GM21529 (cell line): Measurements from ENCODE around the gene ZNF207.
"Not testable (repeated sequence)": the region's sequence is repeated elsewhere in the genome, so short reads cannot be mapped to it uniquely, and the experiment has no call there.

Experiments used
- ATAC-seq: cut with Tn5 transposase; IDR thresholded peaks from one replicate; pipeline ENCODE4 v1.9.1; 2021; ENCODE audit not compliant: unreplicated experiment

ZNF207 gene

GRCh38 chr17:32335046-32335445 lies 14.9 kb upstream of the ZNF207 start:
- ATAC-seq, result no peak

- ATAC-seq, result no peak
Observed at GRCh38 chr17:32335687-32336086, 14.3 kb upstream of the ZNF207 start.

DNA sequence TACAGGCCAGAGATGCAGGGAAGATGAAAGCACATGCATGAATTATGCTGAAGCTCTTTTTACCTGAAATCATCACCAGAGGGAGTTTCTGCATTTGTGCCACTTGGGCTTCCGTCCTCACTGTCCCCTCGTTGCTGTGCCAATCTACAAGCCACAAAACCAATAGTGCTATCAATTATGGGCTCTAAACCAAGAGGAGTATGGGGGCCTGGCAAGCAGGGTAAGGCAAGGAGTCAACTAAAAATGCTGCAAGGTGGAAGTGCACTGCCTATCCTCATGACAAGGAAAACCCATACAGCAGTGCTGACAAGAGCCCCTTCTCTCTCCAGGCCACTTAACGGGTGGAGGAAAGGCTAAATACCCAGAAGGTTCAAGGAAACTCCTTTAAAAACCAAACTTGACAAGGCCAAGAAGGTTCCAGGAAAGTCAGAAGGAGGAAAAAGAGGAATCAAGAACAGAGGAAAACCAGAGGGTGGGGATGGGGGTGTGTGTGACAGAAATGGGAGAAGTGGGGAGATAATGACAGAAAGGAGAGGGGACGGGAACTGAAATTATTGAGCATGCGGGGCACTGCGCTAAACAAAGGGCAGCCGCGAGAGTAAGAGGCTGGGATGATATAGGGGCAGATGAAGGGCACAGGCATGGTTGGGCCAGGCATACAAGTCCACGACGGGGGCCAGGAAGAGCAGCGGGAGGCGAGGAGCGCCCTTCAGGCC lies 8.7 kb upstream of the ZNF207 start:
- peak; percentile 23 for ATAC-seq

DNA sequence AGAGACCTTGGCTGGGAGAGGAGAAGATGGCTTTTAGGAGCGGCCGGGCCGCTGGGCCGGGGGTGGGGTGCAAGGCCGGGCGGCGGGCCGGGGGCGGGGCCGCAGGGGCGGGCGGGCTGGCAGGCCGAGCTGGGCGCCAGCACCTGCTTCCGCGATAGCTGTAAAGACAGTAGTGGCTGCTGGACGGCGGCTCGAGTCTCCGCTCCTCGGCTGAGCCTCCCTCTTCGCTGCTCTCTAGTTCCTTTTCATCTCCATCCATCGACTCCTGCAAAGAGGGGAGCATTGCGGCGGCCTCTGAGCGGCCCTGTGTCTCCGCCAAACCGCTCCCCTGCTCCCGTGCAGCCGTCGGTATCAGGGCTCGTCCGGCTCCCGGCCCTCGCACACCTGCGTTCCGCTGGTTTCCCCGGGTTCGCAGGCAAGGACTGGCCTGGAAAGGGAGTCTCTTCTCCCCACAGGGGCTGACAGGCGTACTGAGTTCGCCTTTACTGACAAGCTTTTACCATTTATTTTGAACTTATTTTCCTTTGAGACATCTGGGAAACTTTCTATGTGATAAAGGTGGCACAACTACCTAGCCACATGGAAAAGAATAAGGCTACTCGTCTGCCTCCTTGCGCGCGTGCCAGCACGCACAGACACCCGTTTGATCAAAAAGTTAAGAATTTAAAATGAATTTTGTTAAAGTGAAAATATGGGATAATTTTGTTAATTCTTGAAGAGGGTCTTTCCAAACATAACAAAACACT lies 7.9 kb upstream of the ZNF207 start, which contains the start of gene C17orf75:
Gene C17orf75 (minus strand): TSS at position 317 of the 746 bp plus-strand sequence. CDS start 34 bp downstream, at position 283.
- peak; percentile 81 for ATAC-seq

- ATAC-seq, result no peak
Observed at GRCh38 chr17:32342603-32343325, 7.2 kb upstream of the ZNF207 start.

DNA sequence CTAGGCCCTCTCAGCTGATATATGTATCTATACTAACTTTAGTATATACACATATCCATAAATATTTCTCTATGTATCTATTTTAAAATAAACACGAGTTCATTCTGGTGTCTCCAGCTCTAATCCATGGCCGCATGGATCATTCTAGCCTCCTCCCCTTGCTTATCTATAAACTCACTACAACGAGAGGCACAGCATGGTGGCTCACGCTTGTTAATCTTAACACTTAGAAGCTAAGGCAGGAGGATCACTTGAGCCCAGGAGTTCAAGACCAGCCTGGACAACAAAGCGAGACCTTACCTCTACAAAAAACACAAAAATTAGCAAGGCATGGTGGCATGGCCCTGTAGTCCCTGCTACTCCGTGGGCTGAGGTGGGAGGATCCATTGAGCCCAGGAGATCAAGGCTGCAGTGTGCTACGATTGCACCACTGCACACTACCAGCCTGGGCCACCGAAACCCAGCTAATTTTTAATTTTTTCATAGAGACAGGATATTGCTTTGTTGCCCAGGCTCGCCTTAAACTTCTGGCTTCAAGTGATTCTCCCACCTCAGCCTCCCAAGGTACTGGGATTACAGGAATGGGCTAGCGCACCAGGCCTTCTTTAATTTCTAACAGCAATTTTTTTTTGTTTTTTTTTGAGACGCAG lies 3.9 kb upstream of the ZNF207 start:
- ATAC-seq, result no peak

GRCh38 chr17:32348483-32348800 lies 1.5 kb upstream of the ZNF207 start:
- no peak for ATAC-seq

DNA sequence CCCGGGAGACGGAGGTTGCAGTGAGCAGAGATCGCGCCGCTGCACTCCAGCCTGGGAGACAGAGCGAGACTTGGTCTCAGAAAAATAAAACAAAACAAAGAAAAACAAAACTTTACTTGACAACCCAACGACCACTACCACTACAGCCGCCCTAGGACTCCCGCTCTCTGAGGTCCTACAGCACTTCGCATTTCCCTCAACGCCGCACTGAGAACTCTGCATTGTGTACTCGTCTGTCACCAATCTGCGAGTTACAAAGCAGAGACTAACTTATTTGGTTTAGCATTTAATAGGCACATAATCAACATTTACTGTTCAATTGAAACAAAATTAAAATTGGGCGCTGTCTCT lies 479 bp upstream of the ZNF207 start:
- ATAC-seq, result no peak

GRCh38 chr17:32350666-32351418 lies 885 bp downstream of the ZNF207 start:
- ATAC-seq, result peak; percentile 24

GRCh38 chr17:32352734-32353133 lies 2.8 kb downstream of the ZNF207 start:
- ATAC-seq, result not testable (repeated sequence)

DNA sequence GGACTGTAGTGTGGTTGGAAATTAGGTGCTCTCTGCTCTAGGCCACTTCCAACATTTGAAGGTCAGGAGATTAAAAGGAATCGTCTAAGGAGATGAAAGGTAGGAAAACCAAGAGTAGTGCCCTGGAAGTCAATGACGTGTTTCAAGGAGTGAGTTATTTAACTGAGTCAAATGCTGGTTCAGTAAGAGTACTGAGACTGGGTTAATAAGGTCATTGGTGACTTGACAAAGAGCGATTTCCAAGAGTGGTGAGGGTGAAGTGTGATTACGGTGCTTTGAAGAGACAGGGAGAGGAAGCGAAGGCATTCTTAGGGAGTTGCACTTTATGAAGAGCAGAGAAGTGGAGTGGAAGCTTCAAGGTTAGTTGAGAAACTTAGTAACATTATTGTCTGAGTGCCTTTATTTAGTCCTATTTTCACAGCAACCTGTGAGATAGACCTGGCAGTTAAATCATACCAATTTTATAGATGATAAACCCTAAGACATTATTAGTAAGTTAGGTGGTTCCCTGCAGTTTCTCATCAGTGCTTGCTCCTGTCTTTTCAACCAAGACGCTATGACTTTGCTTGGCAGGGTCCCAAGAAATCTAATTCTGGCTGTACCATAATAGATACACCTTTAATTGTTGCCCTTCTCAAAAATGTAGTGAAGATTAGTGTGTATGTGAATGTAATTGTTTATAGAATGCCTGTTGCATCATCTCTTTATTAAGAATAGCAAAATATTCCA lies 5.9 kb downstream of the ZNF207 start:
- ATAC-seq, result no peak

GRCh38 chr17:32356378-32356743 lies 6.4 kb downstream of the ZNF207 start:
- ATAC-seq, result no peak

- ATAC-seq, result no peak
Observed at GRCh38 chr17:32356750-32357149, 6.8 kb downstream of the ZNF207 start.

- ATAC-seq, result no peak
Observed at GRCh38 chr17:32357615-32358014, 7.7 kb downstream of the ZNF207 start.

DNA sequence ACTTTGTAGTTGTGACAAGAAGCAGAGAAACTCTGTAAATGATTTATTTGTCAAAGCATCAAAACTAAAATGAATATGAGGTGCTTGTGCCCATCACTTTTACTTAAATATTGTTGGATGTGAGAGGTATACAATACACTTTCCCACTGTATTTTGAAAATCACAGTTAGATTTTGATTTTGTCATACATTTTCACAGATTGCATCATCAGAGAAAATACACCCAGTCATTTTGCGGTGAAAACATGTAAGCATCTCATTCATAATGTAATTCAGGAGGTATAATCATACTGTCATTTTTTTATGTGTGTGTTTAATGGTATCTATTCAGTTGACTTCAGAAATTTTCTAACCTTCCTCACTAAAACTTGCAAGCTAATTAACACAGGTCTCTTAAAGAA lies 11.3 kb downstream of the ZNF207 start:
- ATAC-seq, result no peak

DNA sequence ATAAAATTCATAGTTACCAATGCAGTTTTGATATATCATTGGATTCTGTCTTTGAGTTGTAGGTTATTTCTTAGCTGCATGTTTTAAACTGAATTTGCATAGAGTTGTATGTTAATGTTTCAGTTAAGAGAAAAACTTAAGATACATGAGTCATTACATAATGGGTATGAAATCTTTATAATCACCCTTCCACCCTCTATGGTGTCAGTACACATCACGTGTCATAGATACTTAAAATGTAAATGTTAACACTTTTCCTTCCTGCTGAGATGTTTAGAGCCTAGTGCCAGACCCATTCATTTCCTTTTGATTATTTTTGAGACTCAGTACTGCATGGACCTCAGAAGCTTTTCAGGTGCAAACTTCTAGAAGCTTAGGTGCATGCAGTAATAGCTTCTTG lies 20.5 kb downstream of the ZNF207 start:
- no peak for ATAC-seq

DNA sequence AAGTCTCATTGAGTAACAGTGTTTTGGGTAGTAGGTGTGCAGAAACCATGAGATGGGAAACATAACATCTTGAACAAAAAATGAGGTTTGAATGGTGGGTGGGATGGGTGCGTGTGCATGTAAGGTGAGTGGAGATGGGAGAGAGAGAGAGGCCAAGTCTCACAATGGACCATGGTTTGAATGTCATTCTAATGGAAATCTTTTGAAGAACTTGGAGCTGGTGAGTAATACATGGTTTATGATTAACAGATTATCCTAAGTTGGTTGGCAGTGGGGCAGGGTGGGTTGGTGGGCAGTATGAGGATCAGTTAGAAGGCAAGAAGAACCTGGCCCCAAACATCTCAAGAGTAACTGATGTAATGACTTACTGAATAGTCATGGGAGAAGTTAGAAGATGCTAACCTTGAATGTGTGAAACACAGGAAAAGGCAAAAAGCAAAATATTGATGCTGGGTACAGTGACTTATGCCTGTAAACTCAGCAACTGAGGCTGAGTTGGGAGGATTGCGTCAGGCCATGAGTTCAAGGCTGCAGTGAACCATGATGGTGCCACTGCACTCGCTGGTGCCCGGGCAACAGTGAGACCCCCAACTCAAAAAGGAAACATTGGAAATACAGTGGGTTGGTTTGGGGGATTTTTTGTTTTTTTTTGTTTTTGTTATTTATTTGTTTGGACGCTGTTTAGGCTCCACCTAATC lies 32.7 kb downstream of the ZNF207 start:
- ATAC-seq, result no peak

GRCh38 chr17:32383926-32384434 lies 34.0 kb downstream of the ZNF207 start:
- ATAC-seq, result no peak

- ATAC-seq, result no peak
Observed at GRCh38 chr17:32385121-32385520, 35.2 kb downstream of the ZNF207 start.
